GM18870 (cell line): ENCODE measurements around the gene KRT86.

Experiments
- ATAC-seq: cut with Tn5 transposase; IDR thresholded peaks from one replicate; pipeline ENCODE4 v1.9.1; 2021; ENCODE audit warnings: moderate library complexity; ENCODE audit not compliant: unreplicated experiment

KRT86 gene

GRCh38 chr12:52274521-52275120, at the start of gene KRT86:
Gene KRT86, plus strand, starts transcription at chr12:52274645. Its CDS starts 27,272 bp downstream, at chr12:52301917.
- no peak for ATAC-seq

DNA sequence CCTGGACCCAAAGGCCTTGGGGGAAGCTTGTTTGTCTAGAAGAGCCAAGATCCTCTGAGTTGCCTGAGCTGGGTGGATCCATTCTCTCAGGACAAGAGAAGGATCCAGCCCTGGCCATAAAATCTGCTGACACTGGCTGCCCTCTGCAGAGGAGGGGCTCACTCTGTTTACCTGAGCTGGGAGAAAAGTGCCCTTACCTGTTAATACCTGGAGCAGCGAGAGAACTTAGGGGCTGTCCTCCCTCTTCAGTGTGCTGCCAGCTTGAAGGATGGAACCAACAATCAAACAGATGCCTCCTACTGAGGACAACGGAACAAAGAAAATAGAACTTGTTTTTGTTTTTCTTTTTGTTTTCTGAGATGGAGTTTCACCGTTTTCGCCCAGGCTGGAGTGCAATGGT, 48.7 kb upstream of the KRT86 start:
- ATAC-seq = no peak

GRCh38 chr12:52226446-52226845, 48.0 kb upstream of the KRT86 start:
- ATAC-seq = no peak

- ATAC-seq = no peak
Measured at GRCh38 chr12:52227606-52228166, 46.8 kb upstream of the KRT86 start.

GRCh38 chr12:52228366-52228765, 46.1 kb upstream of the KRT86 start:
- ATAC-seq = no peak

GRCh38 chr12:52228931-52229330, 45.5 kb upstream of the KRT86 start:
- no peak for ATAC-seq

- ATAC-seq = no peak
Measured at GRCh38 chr12:52229836-52230343, 44.6 kb upstream of the KRT86 start.

- ATAC-seq = no peak
Measured at GRCh38 chr12:52230364-52231281, 43.8 kb upstream of the KRT86 start.

DNA sequence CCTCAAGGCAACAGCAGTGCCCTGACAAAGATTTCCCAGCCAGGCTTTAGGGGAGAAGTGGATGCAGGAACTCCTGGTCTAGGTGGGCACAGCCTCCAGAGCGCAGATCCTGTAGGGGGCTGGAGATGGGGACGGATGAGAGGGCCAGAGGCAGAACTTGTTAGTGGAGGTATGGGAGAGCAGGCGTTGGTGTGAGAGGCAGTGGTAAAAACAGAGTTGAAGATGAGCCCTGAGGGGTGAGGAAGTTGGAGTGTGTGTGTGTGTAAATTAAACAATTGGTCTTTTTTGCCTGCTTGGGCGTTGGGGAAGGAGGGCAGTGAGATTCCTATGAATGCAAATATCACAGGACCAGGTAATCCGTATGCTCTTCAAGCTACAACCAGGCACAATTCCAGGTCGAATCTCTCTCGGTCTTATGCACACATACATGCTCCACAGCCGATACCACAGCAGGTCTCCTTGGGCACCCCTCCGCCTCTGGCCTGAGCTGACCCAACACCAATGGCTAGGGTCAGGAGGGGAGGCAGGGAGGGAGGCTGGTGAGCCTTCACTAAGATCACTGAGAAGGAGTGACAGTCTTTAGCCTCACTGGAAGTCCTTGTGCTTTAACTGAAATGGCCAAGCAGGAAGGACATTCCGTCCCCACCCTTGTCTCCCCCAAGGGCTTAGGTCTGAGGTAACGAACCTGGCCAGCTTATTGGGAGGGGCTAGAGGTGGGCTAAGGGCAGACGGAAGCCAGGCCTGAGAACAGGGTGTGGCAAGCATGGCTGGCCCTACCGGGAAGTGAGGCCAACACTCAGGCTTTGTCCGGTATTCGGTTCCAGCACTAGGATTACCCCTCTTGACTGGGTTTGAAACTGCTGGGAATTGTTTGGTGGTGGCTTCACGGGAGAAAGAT, 42.9 kb upstream of the KRT86 start:
- no peak for ATAC-seq

GRCh38 chr12:52232203-52232673, 42.2 kb upstream of the KRT86 start:
- no peak for ATAC-seq

DNA sequence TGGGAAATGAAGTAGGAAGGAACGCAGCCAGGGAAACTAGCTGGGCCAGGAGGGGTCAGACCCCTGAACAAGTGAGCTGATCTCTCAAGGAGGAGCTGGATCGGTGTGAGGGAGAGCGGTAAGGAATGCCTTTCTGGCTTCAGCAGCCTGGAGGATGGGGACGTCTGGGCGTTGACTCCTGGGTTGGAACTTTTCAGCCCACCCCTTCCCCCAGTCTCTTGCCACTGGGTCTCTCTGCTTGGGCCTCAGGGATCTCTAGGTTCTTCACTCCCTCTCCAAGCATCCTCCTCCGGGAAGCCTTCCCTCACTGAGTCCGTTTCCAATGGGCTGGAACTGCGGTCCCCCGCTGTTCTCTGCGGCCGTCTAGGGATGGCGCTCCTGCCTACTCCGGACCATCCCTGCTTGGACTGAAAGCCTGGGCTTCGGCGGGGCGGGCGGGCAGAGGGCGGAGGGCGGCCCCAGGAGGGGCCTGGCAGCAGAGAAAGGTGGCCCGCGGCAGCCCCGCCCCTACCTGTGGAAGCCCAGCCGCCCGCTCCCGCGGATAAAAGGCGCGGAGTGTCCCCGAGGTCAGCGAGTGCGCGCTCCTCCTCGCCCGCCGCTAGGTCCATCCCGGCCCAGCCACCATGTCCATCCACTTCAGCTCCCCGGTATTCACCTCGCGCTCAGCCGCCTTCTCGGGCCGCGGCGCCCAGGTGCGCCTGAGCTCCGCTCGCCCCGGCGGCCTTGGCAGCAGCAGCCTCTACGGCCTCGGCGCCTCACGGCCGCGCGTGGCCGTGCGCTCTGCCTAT, 41.6 kb upstream of the KRT86 start, which contains the start of gene KRT7:
KRT7 (plus strand) TSS at position 570 of the 788 bp plus-strand sequence; CDS start at position 624, 54 bp downstream.
- no peak for ATAC-seq

DNA sequence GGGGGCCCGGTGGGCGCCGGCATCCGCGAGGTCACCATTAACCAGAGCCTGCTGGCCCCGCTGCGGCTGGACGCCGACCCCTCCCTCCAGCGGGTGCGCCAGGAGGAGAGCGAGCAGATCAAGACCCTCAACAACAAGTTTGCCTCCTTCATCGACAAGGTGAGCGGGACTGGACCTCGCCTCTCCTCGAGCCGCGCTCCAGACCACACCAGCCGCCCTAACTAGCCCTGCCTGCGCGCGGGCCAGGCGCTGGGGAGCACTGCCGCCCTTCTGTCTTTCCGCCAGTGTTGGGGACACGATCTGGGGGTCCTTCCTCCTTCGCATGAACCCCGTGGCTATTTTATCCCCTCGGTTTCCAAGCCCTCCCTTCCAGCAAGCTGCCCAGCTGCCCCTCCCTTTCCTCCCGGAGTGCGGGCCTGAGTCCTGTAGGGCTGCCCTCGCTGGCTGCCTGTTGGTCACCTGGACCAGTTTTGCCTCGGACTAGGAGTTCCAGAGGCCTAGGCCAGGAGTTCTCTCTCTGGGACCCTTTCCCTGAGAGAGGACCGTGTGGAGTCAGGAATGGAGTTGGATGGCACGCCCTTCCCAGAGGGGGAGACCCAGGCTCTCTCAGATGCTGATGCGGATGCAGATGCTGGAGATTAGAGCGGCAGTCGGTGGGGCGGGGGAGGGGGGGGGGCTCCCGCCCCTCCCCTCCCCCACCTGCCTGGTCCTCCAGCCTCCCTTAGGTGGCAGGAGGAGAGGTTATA, 40.8 kb upstream of the KRT86 start:
- ATAC-seq = no peak

GRCh38 chr12:52234223-52234810, 40.1 kb upstream of the KRT86 start:
- ATAC-seq = no peak

DNA sequence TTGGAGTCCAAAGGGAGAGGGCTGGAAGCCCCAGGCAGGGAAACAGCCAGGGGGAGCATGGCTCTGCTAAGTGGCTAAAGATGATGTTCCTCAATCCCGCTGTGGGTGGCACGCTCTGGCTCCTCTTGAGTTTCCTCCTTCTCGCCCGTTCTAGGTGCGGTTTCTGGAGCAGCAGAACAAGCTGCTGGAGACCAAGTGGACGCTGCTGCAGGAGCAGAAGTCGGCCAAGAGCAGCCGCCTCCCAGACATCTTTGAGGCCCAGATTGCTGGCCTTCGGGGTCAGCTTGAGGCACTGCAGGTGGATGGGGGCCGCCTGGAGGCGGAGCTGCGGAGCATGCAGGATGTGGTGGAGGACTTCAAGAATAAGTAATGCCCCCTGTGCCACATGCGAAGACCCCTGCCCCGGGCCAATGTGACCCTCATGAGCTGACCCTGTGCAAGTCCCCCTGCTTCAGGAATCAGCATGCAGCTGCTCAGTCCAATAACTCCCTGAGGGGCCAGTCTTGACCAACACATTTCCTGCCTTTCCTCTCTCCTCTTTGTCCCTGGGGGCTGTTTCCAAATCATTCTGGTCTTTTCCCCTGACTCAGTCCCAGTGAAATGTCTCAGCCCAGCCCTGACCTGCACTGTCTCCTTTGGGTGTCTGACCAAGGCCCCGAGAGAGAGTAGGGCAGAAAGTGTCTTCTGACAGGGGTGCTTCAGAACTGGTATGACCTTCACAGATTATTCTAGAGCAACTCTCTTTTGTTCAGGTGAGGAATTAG, 39.3 kb upstream of the KRT86 start:
- no peak for ATAC-seq

DNA sequence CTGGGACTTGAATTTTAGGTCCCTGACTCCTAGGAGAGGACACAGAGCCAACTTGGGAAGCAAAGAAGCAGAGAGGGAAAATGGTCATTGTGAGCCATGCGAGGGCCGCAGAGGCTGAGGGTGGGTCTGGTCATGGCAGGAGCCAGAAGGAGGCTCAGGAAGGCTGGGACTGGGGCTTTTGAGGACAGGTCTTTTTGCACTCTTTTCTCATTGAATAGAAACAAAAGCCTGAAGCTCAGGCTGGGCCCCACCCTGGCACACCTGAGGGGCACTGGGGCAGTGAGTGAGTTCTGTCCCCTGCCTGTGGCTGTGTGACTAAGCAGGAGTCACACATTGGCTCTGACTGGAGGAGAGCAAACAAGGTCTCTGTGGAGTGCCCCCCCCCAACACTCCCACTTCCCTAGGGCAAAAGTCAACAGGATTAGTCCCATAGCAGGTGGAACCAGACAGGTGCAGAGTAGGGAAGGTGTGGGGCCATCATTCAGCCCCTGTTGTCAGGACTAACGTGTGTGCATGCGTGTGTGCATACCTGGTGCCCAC, 38.6 kb upstream of the KRT86 start:
- ATAC-seq = no peak

DNA sequence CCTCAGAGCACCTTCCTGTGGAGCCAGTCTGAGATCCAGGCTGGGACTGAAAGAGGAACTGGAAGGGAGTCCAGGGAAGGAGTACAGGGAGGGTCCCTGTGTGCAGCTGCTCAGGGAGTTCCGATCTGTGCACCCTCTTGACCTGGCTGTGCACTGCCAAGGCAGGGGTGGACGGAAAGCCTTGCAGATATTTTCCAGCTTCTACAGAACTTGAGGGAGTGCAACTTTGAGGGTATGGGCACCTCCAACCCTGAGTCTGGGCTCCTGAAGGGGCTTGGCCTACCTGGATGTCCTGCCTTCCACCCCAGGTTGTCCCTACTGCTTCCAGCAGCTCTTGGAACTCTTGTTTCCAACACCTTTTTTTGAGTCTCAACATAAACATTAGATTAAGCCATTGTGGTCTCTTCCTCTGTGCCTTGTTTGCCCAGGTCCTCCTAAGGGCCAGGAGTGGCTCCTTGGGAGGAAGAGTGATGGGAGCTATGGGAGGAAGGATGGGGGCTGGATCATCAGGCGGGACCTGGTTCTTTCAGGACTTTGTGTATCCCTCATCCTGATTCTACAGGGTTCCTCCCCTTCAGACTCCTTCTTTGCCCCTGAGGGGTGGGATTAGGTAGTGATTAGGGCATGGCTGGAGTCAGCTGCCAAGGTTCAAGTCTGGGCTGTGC, 37.9 kb upstream of the KRT86 start:
- ATAC-seq = no peak

DNA sequence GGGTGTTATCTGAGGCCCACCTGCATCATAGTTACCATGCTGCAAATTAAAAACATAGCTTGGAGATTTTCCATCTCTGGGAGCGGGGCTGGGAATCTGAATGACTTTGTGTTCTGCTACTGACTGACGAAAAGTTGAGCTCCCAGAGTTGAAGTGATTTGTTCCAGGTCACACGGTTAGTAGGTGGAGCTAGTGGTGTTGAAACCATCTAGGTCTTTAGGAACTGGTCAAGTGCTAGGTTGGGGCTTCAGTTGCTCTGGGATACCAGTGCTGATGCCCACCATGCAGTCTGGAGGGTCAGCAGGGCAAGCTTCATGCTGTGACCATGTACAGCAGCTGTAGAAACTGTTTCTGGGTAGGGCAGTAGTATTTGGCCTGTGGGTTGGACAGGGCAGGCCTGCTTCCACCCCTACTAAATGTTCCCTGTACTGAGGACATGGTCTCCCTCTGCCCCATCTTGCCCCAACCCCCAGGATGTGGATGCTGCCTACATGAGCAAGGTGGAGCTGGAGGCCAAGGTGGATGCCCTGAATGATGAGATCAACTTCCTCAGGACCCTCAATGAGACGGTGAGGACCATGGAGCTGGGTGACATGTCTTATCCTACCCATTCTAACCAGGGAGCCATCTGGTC, 36.1 kb upstream of the KRT86 start:
- ATAC-seq = no peak
